ENCODE data around the gene ZNF132. TPM values are rescaled to one million over a fixed set of nuclear protein-coding genes. Genes with fewer than 3 reads are reported as not detected.

The ZNF132 gene
- total RNA-seq, 6 experiments from 2014 or later, result 0.75 to 2.8 (median 1.0) TPM

GRCh38 chr19:58395979-58396627 is 43.9 kb downstream of the ZNF132 start:
- Histone ChIP-seq H3K4me3 (no peak overlapping the region), H3K4me1 (peaks cover 0 to 5% (median 2%) of the 10 kb centered on the region in 4 donors), H3K9me3 (no peaks in the 10 kb centered on the region), H3K27ac (no peak overlapping the region), H3K36me3 (peaks cover 0 to 31% (median 20%) of the 10 kb centered on the region in 4 donors), H3K27me3 (no peaks in the 10 kb centered on the region)
- intact Hi-C loops (cut with DNase I), result no loop called here
- TF ChIP-seq CTCF (IDR thresholded peaks at IDR 0.05), result no peak
- TF ChIP-seq POLR2A (IDR thresholded peaks at IDR 0.05), result no peak
- ATAC-seq (peak in 1 of 4 donors; percentile 16), DNase-seq (no peak)
- 7% methylated on average over 27 of the region's 75 CpGs for WGBS (ENCODE audit: insufficient coverage, low coverage, low lambda C conversion rate, missing lambda C conversion rate)

GRCh38 chr19:58395220-58395978 is 44.6 kb downstream of the ZNF132 start, which contains the start of gene RNF225:
TSS of gene RNF225 (plus strand) at chr19:58395656. CDS start at chr19:58396090, 434 bp downstream.
- TF ChIP-seq POLR2A (IDR thresholded peaks at IDR 0.05) (peak; percentile 6), CTCF (IDR thresholded peaks at IDR 0.05) (no peak)
- WGBS (ENCODE audit: insufficient coverage, low coverage, low lambda C conversion rate, missing lambda C conversion rate), result 30% methylated on average over 11 of the region's 21 CpGs
- peak; percentile 28 to 52 (median 41) for ATAC-seq
- no peaks in the 10 kb centered on the region for H3K4me1 ChIP-seq
- intact Hi-C loops (cut with DNase I), result no loop called here
- no peak for DNase-seq
- no peak within 1 kb of the TSS for H3K4me3 ChIP-seq
- peaks cover 0 to 34% (median 21%) of the 10 kb centered on the region in 4 donors for H3K36me3 ChIP-seq
- H3K9me3 ChIP-seq, result no peaks in the 10 kb centered on the region
- H3K27me3 ChIP-seq, result no peaks in the 10 kb centered on the region
- H3K27ac ChIP-seq, result no peak within 1 kb of the TSS

- H3K36me3 ChIP-seq, result peaks cover 0 to 36% (median 21%) of the 10 kb centered on the region in 4 donors
- no peaks in the 10 kb centered on the region for H3K27me3 ChIP-seq
- no peaks in the 10 kb centered on the region for H3K4me1 ChIP-seq
- H3K9me3 ChIP-seq, result no peaks in the 10 kb centered on the region
- TF ChIP-seq POLR2A (IDR thresholded peaks at IDR 0.05) (no peak), CTCF (IDR thresholded peaks at IDR 0.05) (no peak)
- no peak overlapping the region for H3K27ac ChIP-seq
- ATAC-seq, result peak in 2 of 4 donors; percentile 7 to 17
- no CpG with 5 or more reads among the region's 3 CpGs for WGBS (ENCODE audit: insufficient coverage, low coverage, low lambda C conversion rate, missing lambda C conversion rate)
- H3K4me3 ChIP-seq, result no peak overlapping the region
- no peak for DNase-seq
- intact Hi-C loops (cut with DNase I), result no loop called here
Measured at GRCh38 chr19:58394821-58395219, 45.1 kb downstream of the ZNF132 start.

GRCh38 chr19:58393725-58394033 is 46.3 kb downstream of the ZNF132 start:
- intact Hi-C loops (cut with DNase I), result no loop called here
- Histone ChIP-seq H3K4me1 (no peaks in the 10 kb centered on the region), H3K9me3 (no peaks in the 10 kb centered on the region), H3K4me3 (no peak overlapping the region), H3K36me3 (peaks cover 0 to 44% (median 21%) of the 10 kb centered on the region in 4 donors), H3K27me3 (no peaks in the 10 kb centered on the region), H3K27ac (no peak overlapping the region)
- no peak for TF ChIP-seq POLR2A (IDR thresholded peaks at IDR 0.05)
- no peak for TF ChIP-seq CTCF (IDR thresholded peaks at IDR 0.05)
- DNase-seq (no peak), ATAC-seq (no peak)
- 89% methylated on average over 4 of the region's 4 CpGs for WGBS (ENCODE audit: insufficient coverage, low coverage, low lambda C conversion rate, missing lambda C conversion rate)

Data from right lobe of liver (tissue), 6 donors.